SK-N-DZ (cell line): ENCODE results near the gene CNOT8.

Experiments used
- DNase-seq: peaks from one replicate; pipeline ENCODE4 v3.0.0-alpha.2; 2015; ENCODE audit warnings: low spot score
- small RNA-seq, 2 experiments: library from RNA; depleted of rRNA; stranded (forward); fragments of <200 nt; gene quantifications; one replicate each; pipeline ENCODE3, GENCODE V24; 2014

The CNOT8 gene

GRCh38 chr5:154916874-154917273, 58.4 kb downstream of the CNOT8 start:
- no peak for DNase-seq

DNA sequence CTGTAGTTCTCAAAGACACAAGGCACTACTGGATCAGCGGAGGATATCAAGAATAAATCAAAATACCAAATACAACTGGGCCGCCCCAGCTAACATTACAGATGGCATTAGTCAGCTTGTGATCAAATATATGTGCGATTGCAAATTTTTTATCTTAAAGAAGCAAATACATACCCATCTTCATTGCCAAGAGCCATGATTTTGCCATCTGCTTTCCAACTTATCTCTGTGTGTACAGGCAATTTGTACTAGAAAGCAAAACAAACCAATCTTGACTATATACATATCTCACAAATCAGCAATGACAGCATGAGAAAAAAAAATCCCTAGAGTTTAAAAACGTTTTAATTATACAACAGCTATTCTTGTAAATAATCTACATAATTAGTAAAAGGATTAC, 59.3 kb downstream of the CNOT8 start:
- no peak for DNase-seq

GRCh38 chr5:154923441-154924430, 65.3 kb downstream of the CNOT8 start:
- no peak for DNase-seq

Small RNAs within 50 kb of the gene (small RNA-seq; reads per million reads assigned to genes)
- gene MIR378H = 0 to 0.04 reads per million in 2 experiments
